Neural cell (in vitro differentiated cells): ENCODE results near the gene NPTN.

Experiments used
- CTCF ChIP-seq: fragments of 450-650 bp; IDR thresholded peaks from 2 replicates; pipeline ENCODE4 v1.5.1; 2014; ENCODE audit warnings: antibody characterized with exemption, mild to moderate bottlenecking, moderate library complexity; ENCODE audit not compliant: poor library complexity, severe bottlenecking
- EZH2 ChIP-seq: fragments of 200-600, 300-800 bp; shearing (Covaris generic), sonication (generic); IDR thresholded peaks from 2 replicates; pipeline ENCODE4 v1.6.1; 2014; ENCODE audit warnings: antibody characterized with exemption, low read length, borderline replicate concordance, mild to moderate bottlenecking; ENCODE audit not compliant: insufficient read depth, poor library complexity, severe bottlenecking
- POLR2AphosphoS5 ChIP-seq: IDR thresholded peaks from 2 replicates; pipeline ENCODE4 v1.6.1; 2012

- TF ChIP-seq CTCF = no peak
- TF ChIP-seq POLR2AphosphoS5 = no peak
- TF ChIP-seq EZH2 = no peak
Observed at GRCh38 chr15:73602446-73602843, 30.7 kb downstream of the NPTN start.
